D341Med (cell line): Measurements from ENCODE around the gene RARA.
A peak's percentile ranks its signal among the peaks of the same experiment; 100 is the strongest.

Experiments used
- DNase-seq: peaks from one replicate; pipeline ENCODE4 v3.0.0; 2012; ENCODE audit warnings: low spot score

The RARA gene

GRCh38 chr17:40309031-40309948 lies at the start of gene RARA:
Gene RARA, plus strand, starts transcription at chr17:40309180. Its CDS starts 22,039 bp downstream, at chr17:40331219.
- peak; percentile 66 for DNase-seq

- no peak for DNase-seq
These were observed 49.5 kb upstream of the RARA start for GRCh38 chr17:40259505-40259904.

DNA sequence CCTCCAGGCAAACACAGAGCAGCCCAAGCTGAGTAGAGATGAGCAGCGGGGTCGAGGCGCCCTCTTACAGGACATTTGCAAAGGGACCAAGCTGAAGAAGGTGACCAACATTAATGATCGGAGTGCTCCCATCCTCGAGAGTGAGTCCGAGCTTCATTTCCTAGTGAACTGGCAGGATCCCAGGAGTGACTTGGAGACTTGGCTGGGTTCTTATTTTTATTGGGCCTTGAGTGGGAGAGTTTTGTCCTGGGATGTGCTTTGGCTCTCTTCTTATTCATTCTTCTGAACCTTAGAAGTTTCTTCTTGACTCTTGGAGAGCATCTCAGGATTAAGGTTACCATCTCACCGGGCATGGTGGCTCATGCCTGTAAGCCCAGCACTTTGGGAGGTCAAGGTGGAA lies 48.5 kb upstream of the RARA start:
- no peak for DNase-seq

GRCh38 chr17:40264458-40265185 lies 44.4 kb upstream of the RARA start:
- no peak for DNase-seq

- no peak for DNase-seq
These were observed 43.6 kb upstream of the RARA start for GRCh38 chr17:40265337-40265736.

DNA sequence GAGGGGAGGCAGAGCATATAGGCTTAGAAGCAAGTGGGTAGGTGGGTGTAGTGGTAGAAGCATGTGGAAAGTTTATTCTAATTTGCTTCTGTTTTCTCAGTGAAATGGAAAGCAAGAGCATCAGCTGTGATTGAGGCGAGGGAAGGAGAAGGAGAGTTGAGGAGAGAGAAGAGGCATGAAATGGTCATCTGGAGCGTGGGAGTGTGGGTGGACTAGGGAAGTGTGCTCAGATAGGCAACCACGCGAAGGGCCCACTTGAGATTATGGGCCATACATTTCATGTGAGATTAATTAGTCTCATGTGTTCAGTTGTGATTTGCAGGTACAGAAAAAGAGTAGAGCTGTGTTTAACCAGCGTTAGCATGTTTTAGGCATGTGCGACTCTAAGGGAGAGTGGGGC lies 42.1 kb upstream of the RARA start:
- no peak for DNase-seq

- DNase-seq, result no peak
These were observed 40.8 kb upstream of the RARA start for GRCh38 chr17:40268141-40268712.

GRCh38 chr17:40278414-40278813 lies 30.6 kb upstream of the RARA start:
- DNase-seq, result no peak

DNA sequence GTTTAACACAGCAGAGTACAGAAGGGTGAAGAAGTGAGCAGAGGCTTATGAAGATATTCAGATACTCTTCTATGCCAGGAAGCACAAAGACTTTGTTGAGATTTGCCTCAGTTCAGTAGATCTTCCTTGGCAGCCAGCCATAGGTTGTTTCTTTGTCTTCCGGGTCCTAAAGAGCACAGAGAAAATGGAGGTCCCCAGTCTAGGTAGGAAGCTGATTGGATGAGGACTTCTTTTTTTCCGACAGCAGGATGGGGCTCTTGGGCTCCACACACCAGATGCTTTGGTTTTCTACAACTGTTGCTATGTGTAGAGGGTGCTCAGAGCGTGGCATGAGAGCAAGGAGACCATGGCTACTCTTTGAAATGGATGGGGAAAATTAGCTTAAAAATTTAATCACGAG lies 29.6 kb upstream of the RARA start:
- no peak for DNase-seq

- DNase-seq, result no peak
These were observed 27.3 kb upstream of the RARA start for GRCh38 chr17:40281663-40282062.

DNA sequence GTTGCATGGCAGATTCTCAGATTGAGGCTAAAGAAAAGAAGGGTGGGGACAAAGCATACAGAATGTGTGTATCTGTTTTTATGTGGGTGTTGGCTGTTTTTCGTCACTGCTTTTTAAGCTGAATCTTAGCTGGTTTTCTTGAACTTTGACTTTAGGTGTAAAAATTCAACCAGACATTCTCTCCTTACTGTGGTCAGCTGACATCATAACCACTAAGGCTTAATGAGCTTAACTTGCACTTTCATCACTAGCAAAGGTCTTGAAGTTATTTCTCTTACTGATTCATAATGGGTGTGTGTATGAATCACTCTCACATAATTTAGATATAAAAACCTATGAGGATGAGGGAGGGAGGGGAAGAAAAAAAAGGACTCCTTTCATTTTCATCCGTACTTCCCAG lies 25.3 kb upstream of the RARA start:
- no peak for DNase-seq

DNA sequence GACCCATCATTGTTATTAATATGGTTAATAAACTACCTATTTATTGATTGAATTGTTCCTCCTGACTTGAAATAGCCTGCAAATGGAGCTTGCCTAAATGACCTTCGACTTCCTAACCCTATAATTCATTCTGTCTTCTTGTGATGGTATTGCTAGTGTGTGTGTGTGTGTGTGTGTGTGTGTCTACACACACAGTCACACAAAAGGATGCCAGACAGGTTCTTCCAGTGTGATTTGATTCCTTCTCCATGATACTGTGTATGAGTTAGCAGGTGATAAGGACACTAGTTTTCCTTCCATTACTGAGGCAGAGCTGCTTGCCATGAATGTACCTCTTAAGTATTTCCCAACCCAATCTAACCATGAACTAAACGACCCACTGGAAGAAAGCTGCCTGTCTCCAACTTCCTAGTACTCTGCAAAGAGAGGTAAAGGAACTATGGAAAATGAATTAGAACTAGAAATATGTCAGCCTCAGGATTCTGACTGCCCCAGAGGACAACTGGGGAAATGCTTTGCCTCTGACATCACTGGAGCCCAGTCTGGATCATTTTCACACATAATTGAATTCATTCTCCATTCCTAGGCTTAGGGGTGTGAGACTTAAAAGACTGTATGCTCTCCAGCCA lies 24.8 kb upstream of the RARA start:
- no peak for DNase-seq

DNA sequence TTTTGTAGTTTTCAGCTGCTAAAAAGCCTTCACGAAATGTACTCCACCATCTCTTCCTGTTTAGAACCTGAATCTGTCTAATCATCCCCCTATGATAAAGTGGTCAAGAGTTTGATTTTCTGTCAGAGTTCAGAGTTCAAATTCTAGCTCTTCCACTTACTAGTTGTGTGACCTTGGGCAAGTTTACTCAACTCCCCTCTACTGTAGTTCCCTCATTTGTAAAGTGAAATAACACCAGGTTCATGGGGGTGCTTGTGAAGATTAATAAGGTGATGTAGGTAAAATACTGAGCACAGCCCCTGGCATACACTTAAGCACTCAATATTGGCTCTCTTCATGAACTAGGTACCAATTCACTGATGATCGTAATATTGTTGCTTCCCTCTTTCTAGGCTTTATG lies 22.5 kb upstream of the RARA start:
- no peak for DNase-seq

DNA sequence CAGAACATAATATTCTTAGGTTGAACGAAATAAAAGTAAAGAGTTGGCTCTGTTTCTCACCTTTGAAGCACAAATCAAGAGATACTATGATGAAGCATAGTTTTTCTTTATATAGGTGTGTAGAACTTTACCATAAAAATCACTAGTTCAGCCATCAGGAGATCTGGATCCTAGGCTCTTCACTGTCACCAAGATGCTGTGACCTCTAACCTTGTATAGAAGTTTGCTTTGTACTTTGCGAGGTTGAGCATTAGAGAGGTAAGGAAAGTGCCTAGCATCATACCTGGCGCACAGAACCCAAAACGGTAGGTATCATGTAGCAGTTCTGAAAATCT lies 21.9 kb upstream of the RARA start:
- no peak for DNase-seq

- DNase-seq, result peak; percentile 99
These were observed 21.2 kb upstream of the RARA start, which contains the start of gene CDC6 for GRCh38 chr17:40287494-40288369. Gene CDC6, plus strand, starts transcription at chr17:40287879. Its CDS starts 1,542 bp downstream, at chr17:40289421.

DNA sequence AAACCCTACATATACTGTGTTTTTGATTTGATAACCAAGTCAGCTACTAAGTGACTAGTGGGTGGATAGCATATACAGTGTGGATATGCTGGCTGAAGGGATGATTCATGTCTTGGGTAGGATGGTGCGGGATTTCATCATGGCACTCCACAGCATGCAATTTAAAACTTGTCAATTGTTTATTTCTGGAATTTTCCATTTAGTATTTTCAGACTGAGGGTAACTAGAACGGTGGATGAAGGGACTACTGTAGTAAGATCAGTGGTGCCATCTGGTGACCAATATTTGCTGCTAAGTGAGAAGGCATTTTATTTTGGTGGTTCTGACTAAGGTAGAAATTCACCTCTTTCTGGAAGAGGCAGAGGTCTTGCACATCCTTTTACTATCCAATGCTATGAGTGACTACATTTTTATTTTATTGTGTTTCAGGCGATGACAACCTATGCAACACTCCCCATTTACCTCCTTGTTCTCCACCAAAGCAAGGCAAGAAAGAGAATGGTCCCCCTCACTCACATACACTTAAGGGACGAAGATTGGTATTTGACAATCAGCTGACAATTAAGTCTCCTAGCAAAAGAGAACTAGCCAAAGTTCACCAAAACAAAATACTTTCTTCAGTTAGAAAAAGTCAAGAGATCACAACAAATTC lies 18.2 kb upstream of the RARA start:
- DNase-seq, result no peak

DNA sequence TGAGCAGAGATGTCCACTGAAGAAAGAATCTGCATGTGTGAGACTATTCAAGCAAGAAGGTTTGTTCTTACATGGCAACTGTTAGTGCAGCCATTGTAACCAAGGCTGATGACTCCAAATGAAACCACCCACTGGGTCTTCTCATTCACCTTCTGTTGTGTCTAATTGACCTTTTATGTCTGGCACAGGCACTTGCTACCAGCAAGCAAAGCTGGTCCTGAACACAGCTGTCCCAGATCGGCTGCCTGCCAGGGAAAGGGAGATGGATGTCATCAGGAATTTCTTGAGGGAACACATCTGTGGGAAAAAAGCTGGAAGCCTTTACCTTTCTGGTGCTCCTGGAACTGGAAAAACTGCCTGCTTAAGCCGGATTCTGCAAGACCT lies 17.7 kb upstream of the RARA start:
- no peak for DNase-seq

DNA sequence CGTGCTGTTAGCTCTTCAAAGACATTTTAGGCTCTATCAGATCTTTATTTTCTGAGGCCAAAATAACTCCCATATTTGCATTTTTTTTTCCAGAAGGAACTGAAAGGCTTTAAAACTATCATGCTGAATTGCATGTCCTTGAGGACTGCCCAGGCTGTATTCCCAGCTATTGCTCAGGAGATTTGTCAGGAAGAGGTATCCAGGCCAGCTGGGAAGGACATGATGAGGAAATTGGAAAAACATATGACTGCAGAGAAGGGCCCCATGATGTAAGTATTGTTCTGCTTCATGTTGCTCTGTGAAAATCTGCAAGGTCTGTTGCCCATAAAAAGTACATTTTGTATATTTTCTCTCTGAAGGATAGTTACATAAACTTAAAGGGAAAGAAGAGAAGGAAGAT lies 15.6 kb upstream of the RARA start:
- no peak for DNase-seq

DNA sequence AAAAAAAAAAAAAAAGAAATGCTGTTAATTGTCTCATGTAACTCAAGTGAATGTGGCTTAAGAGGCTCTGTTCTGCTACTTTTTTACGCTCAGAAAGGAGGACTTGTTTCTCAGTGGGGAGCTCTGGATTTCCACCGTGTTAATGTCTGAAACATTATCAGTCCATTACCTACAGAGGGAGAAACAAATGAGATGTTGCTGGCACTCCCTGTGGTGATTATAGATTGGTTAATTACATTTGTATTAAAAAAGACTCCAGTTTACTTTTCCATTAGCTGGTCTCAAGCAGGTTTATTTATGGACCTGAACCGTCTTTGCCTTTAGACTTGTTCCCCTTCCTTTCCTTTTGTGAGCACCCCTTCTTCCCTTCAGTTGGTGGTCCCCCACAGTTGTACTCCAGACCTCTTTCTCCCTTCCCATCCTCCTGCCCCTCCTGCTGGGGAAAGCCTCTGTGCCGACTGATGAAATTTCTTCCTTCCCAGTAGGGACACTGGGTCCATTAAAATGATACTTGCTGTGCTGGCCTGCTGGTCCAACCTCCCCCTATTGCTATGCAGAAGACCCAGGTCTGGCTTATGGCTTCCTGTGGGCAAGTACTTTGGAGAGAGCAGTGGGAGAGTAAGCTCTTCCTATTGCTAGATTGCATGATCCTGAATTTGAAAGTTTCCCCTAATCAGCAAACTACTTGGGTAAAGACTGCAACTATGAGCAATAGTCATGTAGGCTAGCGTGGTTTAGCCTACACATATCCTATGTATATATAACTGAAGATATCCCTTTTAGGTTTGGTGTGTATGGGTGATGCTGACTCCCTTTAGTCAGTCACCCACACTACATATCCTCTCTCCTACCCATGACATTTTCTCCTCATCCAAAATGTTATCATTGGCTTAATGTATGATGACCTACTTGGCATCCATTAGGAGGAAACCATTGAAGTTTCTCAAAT lies 13.2 kb upstream of the RARA start:
- DNase-seq, result no peak

DNA sequence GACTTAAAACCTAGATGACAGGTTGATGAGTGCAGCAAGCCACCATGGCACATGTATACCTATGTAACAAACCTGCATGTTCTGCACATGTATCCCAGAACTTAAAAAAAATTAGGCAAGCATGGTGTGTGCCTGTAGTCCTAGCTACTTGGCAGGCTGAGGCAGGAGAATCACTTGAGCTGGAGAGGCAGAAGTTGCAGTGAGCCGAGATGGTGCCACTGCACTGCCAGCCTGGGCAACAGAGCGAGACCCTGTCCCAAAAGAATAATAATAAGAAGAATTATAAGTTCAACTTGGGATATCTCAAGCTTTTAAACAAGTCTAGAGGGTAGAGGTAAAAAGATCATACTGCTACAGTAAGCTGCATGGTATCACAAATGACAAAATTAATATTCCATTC lies 11.5 kb upstream of the RARA start:
- no peak for DNase-seq
